GM20000 (cell line): ENCODE measurements around the gene EDRF1.
"Not testable (repeated sequence)": the region's sequence is repeated elsewhere in the genome, so short reads cannot be mapped to it uniquely, and the experiment has no call there.

Experiments
- DNase-seq: peaks from one replicate; pipeline ENCODE4 v3.0.0; 2012; ENCODE audit warnings: low spot score
- TF ChIP-seq, protein P1 (sequence below): IDR thresholded peaks from 2 replicates; pipeline ENCODE4 v1.5.1; 2012; ENCODE audit warnings: mild to moderate bottlenecking, control low read depth; ENCODE audit errors: extremely low read depth, missing control alignments

EDRF1 gene

DNA sequence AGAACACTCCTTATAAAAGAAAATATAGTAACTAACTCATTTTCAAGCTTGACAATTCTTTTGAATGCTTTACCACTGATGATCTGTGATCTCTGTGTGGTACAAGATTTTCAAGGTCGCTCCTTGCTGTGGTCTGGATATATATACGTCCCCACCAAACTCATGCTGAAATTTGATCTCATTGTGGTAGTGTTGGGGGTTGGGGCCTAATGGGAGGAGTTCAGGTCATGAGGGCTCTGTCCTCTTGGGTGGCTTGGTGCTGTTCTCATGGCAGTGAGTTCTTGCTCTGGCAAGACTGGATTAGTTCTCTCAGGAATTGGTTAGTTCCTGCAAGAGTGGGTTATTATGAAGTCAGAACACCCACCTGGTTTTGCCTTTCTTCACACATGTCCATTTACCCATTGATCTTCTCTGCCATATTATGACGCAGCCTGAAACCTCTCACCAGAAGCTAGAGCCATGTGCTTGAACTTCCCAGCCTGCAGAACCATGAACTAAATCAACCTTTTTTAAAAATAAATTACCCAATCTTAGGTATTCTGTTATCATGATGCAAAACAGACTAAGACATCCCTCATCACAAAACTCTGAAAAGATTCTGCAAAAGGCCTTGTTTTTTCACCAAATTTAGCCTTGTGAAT, 8.3 kb upstream of the EDRF1 start:
- TF ChIP-seq, protein P1, sequence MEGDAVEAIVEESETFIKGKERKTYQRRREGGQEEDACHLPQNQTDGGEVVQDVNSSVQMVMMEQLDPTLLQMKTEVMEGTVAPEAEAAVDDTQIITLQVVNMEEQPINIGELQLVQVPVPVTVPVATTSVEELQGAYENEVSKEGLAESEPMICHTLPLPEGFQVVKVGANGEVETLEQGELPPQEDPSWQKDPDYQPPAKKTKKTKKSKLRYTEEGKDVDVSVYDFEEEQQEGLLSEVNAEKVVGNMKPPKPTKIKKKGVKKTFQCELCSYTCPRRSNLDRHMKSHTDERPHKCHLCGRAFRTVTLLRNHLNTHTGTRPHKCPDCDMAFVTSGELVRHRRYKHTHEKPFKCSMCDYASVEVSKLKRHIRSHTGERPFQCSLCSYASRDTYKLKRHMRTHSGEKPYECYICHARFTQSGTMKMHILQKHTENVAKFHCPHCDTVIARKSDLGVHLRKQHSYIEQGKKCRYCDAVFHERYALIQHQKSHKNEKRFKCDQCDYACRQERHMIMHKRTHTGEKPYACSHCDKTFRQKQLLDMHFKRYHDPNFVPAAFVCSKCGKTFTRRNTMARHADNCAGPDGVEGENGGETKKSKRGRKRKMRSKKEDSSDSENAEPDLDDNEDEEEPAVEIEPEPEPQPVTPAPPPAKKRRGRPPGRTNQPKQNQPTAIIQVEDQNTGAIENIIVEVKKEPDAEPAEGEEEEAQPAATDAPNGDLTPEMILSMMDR: no peak
- DNase-seq: no peak

- DNase-seq: not testable (repeated sequence)
Measured at GRCh38 chr10:125714728-125715127, 4.8 kb upstream of the EDRF1 start.

- DNase-seq: no peak
- TF ChIP-seq, protein P1: no peak
Measured at GRCh38 chr10:125720002-125720382, 483 bp downstream of the EDRF1 start.

GRCh38 chr10:125721035-125721434, 1.5 kb downstream of the EDRF1 start:
- TF ChIP-seq, protein P1: no peak
- peak; percentile 25 for DNase-seq

GRCh38 chr10:125722811-125723210, 3.3 kb downstream of the EDRF1 start:
- TF ChIP-seq, protein P1: no peak

DNA sequence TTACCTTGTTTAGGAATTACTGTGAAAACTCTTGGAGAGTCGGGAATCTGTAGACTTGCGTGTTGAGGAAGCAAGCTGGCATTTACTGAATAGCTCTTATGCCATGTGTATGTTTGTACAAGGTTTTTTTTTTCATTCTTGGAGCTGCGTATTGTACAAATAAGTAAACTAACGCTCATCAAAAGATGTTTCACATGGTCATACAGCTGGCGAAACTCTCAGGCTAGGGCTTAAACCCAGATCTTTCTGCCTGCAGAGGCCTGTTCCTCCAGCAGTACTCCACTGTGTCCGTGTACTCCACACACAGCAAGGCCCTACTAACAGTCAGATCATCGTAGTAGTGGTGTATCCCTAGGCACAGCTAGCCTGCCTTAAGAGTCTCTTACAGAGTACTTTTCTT, 7.4 kb downstream of the EDRF1 start:
- no peak for DNase-seq
- TF ChIP-seq, protein P1: no peak

More at GRCh38 chr10:125722811-125723210, 3.3 kb downstream of the EDRF1 start:
- no peak for DNase-seq

GRCh38 chr10:125727436-125727835, 7.9 kb downstream of the EDRF1 start:
- TF ChIP-seq, protein P1: no peak
- no peak for DNase-seq

DNA sequence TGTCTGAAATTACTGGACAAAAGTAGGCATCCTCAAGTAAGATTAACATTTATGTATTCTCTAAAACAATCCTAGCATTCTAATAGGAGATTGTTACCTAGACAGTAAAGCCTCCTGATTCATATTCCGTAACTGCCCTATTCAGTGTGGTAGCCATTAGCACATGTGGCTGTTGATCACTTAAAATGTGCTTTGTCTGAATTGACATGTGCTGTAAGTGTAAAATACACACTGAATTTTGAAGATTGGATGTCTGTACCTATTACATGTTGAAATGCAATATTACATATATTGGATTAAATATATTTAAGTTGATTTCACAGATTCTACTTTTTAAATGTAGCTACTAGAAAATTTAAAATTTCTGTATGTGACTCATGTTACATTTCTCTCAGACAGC, 14.6 kb downstream of the EDRF1 start:
- TF ChIP-seq, protein P1: no peak
- DNase-seq: no peak
